ENCODE data around the gene PRKCA. TPM values are rescaled to one million over a fixed set of nuclear protein-coding genes. Genes with fewer than 3 reads are reported as not detected.

The PRKCA gene
- total and polyA plus RNA-seq, 2 donors from 2014 or later: 8.0 to 50.8 TPM

DNA sequence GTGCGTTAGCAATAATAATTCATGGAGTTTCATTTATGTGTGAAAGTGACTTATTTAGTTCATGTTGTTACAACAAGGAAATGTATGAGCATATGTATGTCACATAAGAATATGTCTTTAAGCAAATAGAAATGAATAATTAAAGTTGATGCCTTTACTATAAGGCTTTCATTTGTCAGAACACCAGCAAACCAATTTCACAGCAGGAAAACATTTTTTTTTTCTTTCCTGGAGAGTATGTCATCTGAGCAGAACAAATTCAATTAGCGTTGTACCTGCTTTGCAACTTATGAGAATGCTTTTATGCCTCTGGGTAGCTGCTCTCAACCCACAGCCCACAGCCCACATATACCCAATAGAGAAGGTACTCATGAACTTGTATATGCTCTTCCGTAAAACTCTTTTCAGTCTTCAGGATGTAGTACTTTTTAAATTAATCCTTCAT, 46.9 kb upstream of the PRKCA start:
- H3K9me3 ChIP-seq (ENCODE audit: control insufficient read depth in 2 of 3, insufficient read depth in 1 of 3, low read length in 3 of 3): no peaks in the 10 kb centered on the region
- peak overlapping the region in 1 of 3 donors; percentile 2 for H3K9ac ChIP-seq (ENCODE audit: low read length in 3 of 3)
- H3K36me3 ChIP-seq (ENCODE audit: control insufficient read depth in 2 of 3, insufficient read depth in 3 of 3, low read length in 3 of 3): no peaks in the 10 kb centered on the region
- no peak overlapping the region for H3K4me3 ChIP-seq (ENCODE audit: low read length in 3 of 3)
- H3K27ac ChIP-seq (ENCODE audit: low read depth in 2 of 2, low read length in 2 of 2): no peak overlapping the region
- no peak for FAIRE-seq
- TF ChIP-seq, protein P1, sequence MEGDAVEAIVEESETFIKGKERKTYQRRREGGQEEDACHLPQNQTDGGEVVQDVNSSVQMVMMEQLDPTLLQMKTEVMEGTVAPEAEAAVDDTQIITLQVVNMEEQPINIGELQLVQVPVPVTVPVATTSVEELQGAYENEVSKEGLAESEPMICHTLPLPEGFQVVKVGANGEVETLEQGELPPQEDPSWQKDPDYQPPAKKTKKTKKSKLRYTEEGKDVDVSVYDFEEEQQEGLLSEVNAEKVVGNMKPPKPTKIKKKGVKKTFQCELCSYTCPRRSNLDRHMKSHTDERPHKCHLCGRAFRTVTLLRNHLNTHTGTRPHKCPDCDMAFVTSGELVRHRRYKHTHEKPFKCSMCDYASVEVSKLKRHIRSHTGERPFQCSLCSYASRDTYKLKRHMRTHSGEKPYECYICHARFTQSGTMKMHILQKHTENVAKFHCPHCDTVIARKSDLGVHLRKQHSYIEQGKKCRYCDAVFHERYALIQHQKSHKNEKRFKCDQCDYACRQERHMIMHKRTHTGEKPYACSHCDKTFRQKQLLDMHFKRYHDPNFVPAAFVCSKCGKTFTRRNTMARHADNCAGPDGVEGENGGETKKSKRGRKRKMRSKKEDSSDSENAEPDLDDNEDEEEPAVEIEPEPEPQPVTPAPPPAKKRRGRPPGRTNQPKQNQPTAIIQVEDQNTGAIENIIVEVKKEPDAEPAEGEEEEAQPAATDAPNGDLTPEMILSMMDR (IDR thresholded peaks at IDR 0.05; ENCODE audit: borderline replicate concordance, extremely low read depth, insufficient read depth): no peak
- no peaks in the 10 kb centered on the region for H3K27me3 ChIP-seq (ENCODE audit: control insufficient read depth, insufficient read depth, low read length)
- H3K4me1 ChIP-seq (ENCODE audit: control insufficient read depth in 2 of 3, insufficient read depth in 2 of 3, low read depth in 1 of 3, low read length in 3 of 3): no peaks in the 10 kb centered on the region
- intact Hi-C loops (cut with DNase I): no loop called here
- peak in 1 of 5 donors; percentile 16 for DNase-seq

DNA sequence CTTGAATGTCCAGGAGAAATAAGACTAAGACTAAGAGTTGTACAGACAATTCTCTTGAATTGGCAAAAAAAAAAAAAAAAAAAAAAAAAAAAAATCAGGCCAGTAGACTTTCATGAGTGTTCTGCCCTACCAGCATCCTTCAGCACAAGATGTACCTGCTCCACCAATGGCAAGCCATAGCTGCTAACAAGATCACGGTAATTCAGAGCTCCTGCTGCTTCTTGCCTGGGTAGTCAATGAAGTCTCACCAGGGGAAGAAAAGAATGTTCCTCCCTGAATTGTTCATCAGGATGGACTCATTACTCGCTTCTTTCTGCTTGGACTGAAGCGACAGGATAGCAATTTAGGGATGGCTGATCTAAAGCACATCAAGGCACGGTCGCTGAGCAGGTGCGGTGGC, 42.1 kb upstream of the PRKCA start:
- peaks cover 0 to 5% (median 0%) of the 10 kb centered on the region in 3 donors for H3K4me1 ChIP-seq (ENCODE audit: control insufficient read depth in 2 of 3, insufficient read depth in 2 of 3, low read depth in 1 of 3, low read length in 3 of 3)
- TF ChIP-seq, protein P1 (IDR thresholded peaks at IDR 0.05; ENCODE audit: borderline replicate concordance, extremely low read depth, insufficient read depth): no peak
- FAIRE-seq (no peak), DNase-seq (no peak)
- H3K27me3 ChIP-seq (ENCODE audit: control insufficient read depth, insufficient read depth, low read length): no peaks in the 10 kb centered on the region
- no peak overlapping the region for H3K4me3 ChIP-seq (ENCODE audit: low read length in 3 of 3)
- H3K9me3 ChIP-seq (ENCODE audit: control insufficient read depth in 2 of 3, insufficient read depth in 1 of 3, low read length in 3 of 3): no peaks in the 10 kb centered on the region
- no peak overlapping the region for H3K27ac ChIP-seq (ENCODE audit: low read depth in 2 of 2, low read length in 2 of 2)
- H3K36me3 ChIP-seq (ENCODE audit: control insufficient read depth in 2 of 3, insufficient read depth in 3 of 3, low read length in 3 of 3): no peaks in the 10 kb centered on the region
- intact Hi-C loops (cut with DNase I): no loop called here
- H3K9ac ChIP-seq (ENCODE audit: low read length in 3 of 3): no peak overlapping the region

GRCh38 chr17:66260688-66261087, 41.7 kb upstream of the PRKCA start:
- FAIRE-seq (no peak), DNase-seq (no peak)
- Histone ChIP-seq H3K36me3 (ENCODE audit: control insufficient read depth in 2 of 3, insufficient read depth in 3 of 3, low read length in 3 of 3) (no peaks in the 10 kb centered on the region), H3K9ac (ENCODE audit: low read length in 3 of 3) (no peak overlapping the region), H3K9me3 (ENCODE audit: control insufficient read depth in 2 of 3, insufficient read depth in 1 of 3, low read length in 3 of 3) (no peaks in the 10 kb centered on the region), H3K27me3 (ENCODE audit: control insufficient read depth, insufficient read depth, low read length) (no peaks in the 10 kb centered on the region), H3K27ac (ENCODE audit: low read depth in 2 of 2, low read length in 2 of 2) (no peak overlapping the region), H3K4me1 (ENCODE audit: control insufficient read depth in 2 of 3, insufficient read depth in 2 of 3, low read depth in 1 of 3, low read length in 3 of 3) (peaks cover 0 to 5% (median 0%) of the 10 kb centered on the region in 3 donors), H3K4me3 (ENCODE audit: low read length in 3 of 3) (no peak overlapping the region)
- TF ChIP-seq, protein P1 (IDR thresholded peaks at IDR 0.05; ENCODE audit: borderline replicate concordance, extremely low read depth, insufficient read depth): no peak
- intact Hi-C loops (cut with DNase I): no loop called here

- TF ChIP-seq, protein P1 (IDR thresholded peaks at IDR 0.05; ENCODE audit: borderline replicate concordance, extremely low read depth, insufficient read depth): no peak
- intact Hi-C loops (cut with DNase I): no loop called here
- no peak for FAIRE-seq
- H3K9me3 ChIP-seq (ENCODE audit: control insufficient read depth in 2 of 3, insufficient read depth in 1 of 3, low read length in 3 of 3): no peaks in the 10 kb centered on the region
- peak in 2 of 5 donors; percentile 37 to 59 for DNase-seq
- H3K9ac ChIP-seq (ENCODE audit: low read length in 3 of 3): no peak overlapping the region
- peaks cover 0 to 5% (median 0%) of the 10 kb centered on the region in 3 donors for H3K4me1 ChIP-seq (ENCODE audit: control insufficient read depth in 2 of 3, insufficient read depth in 2 of 3, low read depth in 1 of 3, low read length in 3 of 3)
- no peak overlapping the region for H3K4me3 ChIP-seq (ENCODE audit: low read length in 3 of 3)
- H3K27me3 ChIP-seq (ENCODE audit: control insufficient read depth, insufficient read depth, low read length): no peaks in the 10 kb centered on the region
- H3K27ac ChIP-seq (ENCODE audit: low read depth in 2 of 2, low read length in 2 of 2): no peak overlapping the region
- H3K36me3 ChIP-seq (ENCODE audit: control insufficient read depth in 2 of 3, insufficient read depth in 3 of 3, low read length in 3 of 3): no peaks in the 10 kb centered on the region
These were observed 39.6 kb upstream of the PRKCA start for GRCh38 chr17:66262767-66263166.
